Uterus (tissue), 4 donors: ENCODE data around the gene P2RY2. TPM values are rescaled to one million over a fixed set of nuclear protein-coding genes. Genes with fewer than 3 reads are reported as not detected.

Source experiments
- DNase-seq, 2 donors: peaks; one replicate each; pipeline ENCODE4 v3.0.0-alpha.2; 2019 to 2020
- H3K27ac ChIP-seq, 2 donors: fragments of 200-600 bp; sonication (generic); 1 replicate in 1 of 2; 2 replicates in 1 of 2; pipeline ENCODE4 v1.5.1; 2016 to 2018
- H3K27me3 ChIP-seq, 2 donors: fragments of 200-600 bp; sonication (generic); one replicate each; pipeline ENCODE4 v1.5.1; 2018 to 2019; ENCODE audit warnings: control low read depth in 1 of 2
- H3K36me3 ChIP-seq, 2 donors: fragments of 200-600 bp; sonication (generic); one replicate each; pipeline ENCODE4 v1.5.1; 2019; ENCODE audit warnings: control low read depth in 1 of 2
- H3K4me1 ChIP-seq, 2 donors: fragments of 200-600 bp; sonication (generic); one replicate each; pipeline ENCODE4 v1.5.1; 2018 to 2019; ENCODE audit warnings: control low read depth in 1 of 2
- H3K4me3 ChIP-seq, 2 donors: fragments of 200-600 bp; sonication (generic); 1 replicate in 1 of 2; 2 replicates in 1 of 2; pipeline ENCODE4 v1.5.1; 2018 to 2019; ENCODE audit warnings: mild to moderate bottlenecking in 1 of 2
- H3K9me3 ChIP-seq, 2 donors: fragments of 200-600 bp; sonication (generic); one replicate each; pipeline ENCODE4 v1.5.1; 2019; ENCODE audit warnings: control low read depth in 1 of 2
- POLR2A ChIP-seq, 2 donors: fragments of 450-650 bp; IDR thresholded peaks; one replicate each; pipeline ENCODE4 v1.6.1; 2016; ENCODE audit warnings: antibody characterized with exemption in 2 of 2, mild to moderate bottlenecking in 1 of 2, moderate library complexity in 1 of 2
- intact Hi-C: fragments of 100-400 bp; cut with DNase I; formaldehyde crosslinking; loops from one replicate; pipeline ENCODE4 v1.15.1; 2023; ENCODE audit warnings: low total_unique reads
- total RNA-seq, 4 donors: library from RNA; depleted of rRNA in 3 of 4; stranded (reverse); fragments of >200 nt in 3 of 4; gene quantifications; one replicate each; pipeline versions ENCODE4 v1.1.0 to v1.2.4, GENCODE V29; 2014 to 2023
- TF ChIP-seq, protein P1 (sequence below), 4 experiments: fragments of 200-600 bp in 2 of 4; fragments of 450-650 bp in 2 of 4; sonication (generic) in 2 of 4; IDR thresholded peaks; one replicate each; pipeline ENCODE4 v1.5.1; 2016 to 2019; ENCODE audit warnings: antibody characterized with exemption in 4 of 4, mild to moderate bottlenecking in 2 of 4, moderate library complexity in 1 of 4
- donor health status: DM: yes; HTN: yes; CAD: no.

P2RY2 gene
- total RNA-seq, 4 donors from 2014 or later = 0.98 to 3.1 (median 2.8) TPM; not detected in 1

DNA sequence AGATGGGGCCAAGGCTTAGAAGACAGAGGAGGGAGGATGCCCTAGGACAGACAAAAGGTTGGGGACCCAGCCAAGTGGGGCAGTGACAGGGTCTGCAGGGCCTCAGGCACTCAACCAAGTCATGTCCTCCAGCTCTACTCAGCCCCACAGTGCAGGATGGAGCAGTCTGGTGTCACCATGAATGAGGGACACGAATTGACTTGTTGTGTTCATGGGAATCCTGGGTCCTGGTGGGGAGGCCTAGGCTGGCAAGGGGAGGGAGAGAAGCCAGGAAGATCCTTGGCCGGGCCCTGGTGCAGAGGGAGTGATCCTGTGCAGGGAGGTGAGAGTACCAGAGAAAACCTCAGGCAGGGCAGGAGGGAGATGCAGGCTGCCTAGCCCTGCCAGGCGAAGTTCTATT, 66.0 kb downstream of the P2RY2 start:
- DNase-seq = no peak
- H3K9me3 ChIP-seq = no peaks in the 10 kb centered on the region
- H3K4me1 ChIP-seq = peaks cover 0 to under 1% of the 10 kb centered on the region in 2 donors
- TF ChIP-seq POLR2A (IDR thresholded peaks at IDR 0.05) = no peak
- TF ChIP-seq, protein P1, sequence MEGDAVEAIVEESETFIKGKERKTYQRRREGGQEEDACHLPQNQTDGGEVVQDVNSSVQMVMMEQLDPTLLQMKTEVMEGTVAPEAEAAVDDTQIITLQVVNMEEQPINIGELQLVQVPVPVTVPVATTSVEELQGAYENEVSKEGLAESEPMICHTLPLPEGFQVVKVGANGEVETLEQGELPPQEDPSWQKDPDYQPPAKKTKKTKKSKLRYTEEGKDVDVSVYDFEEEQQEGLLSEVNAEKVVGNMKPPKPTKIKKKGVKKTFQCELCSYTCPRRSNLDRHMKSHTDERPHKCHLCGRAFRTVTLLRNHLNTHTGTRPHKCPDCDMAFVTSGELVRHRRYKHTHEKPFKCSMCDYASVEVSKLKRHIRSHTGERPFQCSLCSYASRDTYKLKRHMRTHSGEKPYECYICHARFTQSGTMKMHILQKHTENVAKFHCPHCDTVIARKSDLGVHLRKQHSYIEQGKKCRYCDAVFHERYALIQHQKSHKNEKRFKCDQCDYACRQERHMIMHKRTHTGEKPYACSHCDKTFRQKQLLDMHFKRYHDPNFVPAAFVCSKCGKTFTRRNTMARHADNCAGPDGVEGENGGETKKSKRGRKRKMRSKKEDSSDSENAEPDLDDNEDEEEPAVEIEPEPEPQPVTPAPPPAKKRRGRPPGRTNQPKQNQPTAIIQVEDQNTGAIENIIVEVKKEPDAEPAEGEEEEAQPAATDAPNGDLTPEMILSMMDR (IDR thresholded peaks at IDR 0.05) = no peak
- H3K27ac ChIP-seq = no peak overlapping the region
- no peaks in the 10 kb centered on the region for H3K27me3 ChIP-seq
- H3K4me3 ChIP-seq = no peak overlapping the region
- intact Hi-C loops = no loop called here
- H3K36me3 ChIP-seq = no peaks in the 10 kb centered on the region

DNA sequence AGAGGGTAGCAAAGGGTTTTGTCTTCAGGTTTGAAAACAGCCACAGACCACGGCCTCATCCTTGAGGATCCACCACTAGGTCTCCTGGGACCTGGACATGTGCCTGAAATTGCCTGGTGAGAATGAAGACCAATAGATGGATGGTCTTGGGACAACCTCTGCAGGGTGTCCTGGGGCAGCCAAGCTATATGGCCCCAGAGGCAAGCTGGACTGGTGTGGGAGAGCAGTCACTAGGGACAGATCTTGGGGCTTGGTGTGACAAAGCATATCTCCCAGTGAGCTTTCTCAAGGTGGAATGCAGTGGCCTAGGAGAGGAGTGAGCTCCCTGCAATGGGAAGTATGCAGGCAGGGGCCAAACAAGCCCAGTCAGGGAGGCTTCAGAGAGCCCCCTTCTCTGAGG, 67.6 kb downstream of the P2RY2 start:
- DNase-seq = no peak
- intact Hi-C loops = no loop called here

More for the DNA sequence above, 67.6 kb downstream of the P2RY2 start:
- TF ChIP-seq, protein P1 (IDR thresholded peaks at IDR 0.05) = no peak
- TF ChIP-seq POLR2A (IDR thresholded peaks at IDR 0.05) = no peak
- H3K36me3 ChIP-seq = no peaks in the 10 kb centered on the region
- no peaks in the 10 kb centered on the region for H3K9me3 ChIP-seq
- no peaks in the 10 kb centered on the region for H3K27me3 ChIP-seq
- no peak overlapping the region for H3K27ac ChIP-seq
- H3K4me3 ChIP-seq = no peak overlapping the region
- H3K4me1 ChIP-seq = peaks cover 0 to 3% of the 10 kb centered on the region in 2 donors

Other genes starting within 250 kb of the P2RY2 start
- 10 to 100 TPM; 13.6 to 73.9 (median 27.7) TPM for gene FCHSD2, start 76.0 kb upstream of the P2RY2 start, total RNA-seq
- 1 to 10 TPM in 1 of 4 donors, under 1 TPM in 1, not detected in 2; 0.76 to 1.0 TPM for gene P2RY6, start 54.1 kb downstream of the P2RY2 start, total RNA-seq
- gene ARHGEF17, start 90.0 kb downstream of the P2RY2 start, total RNA-seq = 100 to 1,000 TPM in 1 of 4 donors, 10 to 100 TPM in 3; 17.9 to 174 (median 58.6) TPM
- 1 to 10 TPM in 2 of 4 donors, under 1 TPM in 1, not detected in 1; 0.29 to 5.8 (median 3.3) TPM for gene RELT, start 158.1 kb downstream of the P2RY2 start, total RNA-seq